Neural cell (in vitro differentiated cells): ENCODE measurements around the gene LY6G5C. TPM values are rescaled to one million over a fixed set of nuclear protein-coding genes. Genes with fewer than 3 reads are reported as not detected.

ENCODE experiments used
- H2AFZ ChIP-seq: fragments of 200-600, 300-800 bp; sonication (generic), shearing (Covaris generic); 2 replicates; pipeline ENCODE4 v1.6.0; 2014; ENCODE audit warnings: low read depth, mild to moderate bottlenecking, antibody characterized with exemption, low read length, moderate library complexity
- H3F3A ChIP-seq: fragments of 200-600 bp; shearing (Covaris generic); 2 replicates; pipeline ENCODE4 v1.6.1; 2016; ENCODE audit warnings: mild to moderate bottlenecking, moderate library complexity, mixed read lengths, antibody characterized with exemption, low read length; ENCODE audit not compliant: insufficient read depth, poor library complexity, severe bottlenecking
- H3K27ac ChIP-seq: fragments of 200-600, 300-800 bp; sonication (generic), shearing (Covaris generic); 2 replicates; pipeline ENCODE4 v1.5.1; 2014; ENCODE audit warnings: mild to moderate bottlenecking, low read length, moderate library complexity
- H3K27me3 ChIP-seq: fragments of 300-800, 200-600 bp; sonication (generic), shearing (Covaris generic); 2 replicates; pipeline ENCODE4 v1.6.0; 2014; ENCODE audit warnings: mild to moderate bottlenecking, low read depth, low read length, moderate library complexity; ENCODE audit not compliant: insufficient read depth
- H3K36me3 ChIP-seq: fragments of 300-800, 200-600 bp; sonication (generic), shearing (Covaris generic); 2 replicates; pipeline ENCODE4 v1.5.1; 2014; ENCODE audit warnings: mild to moderate bottlenecking, antibody characterized with exemption, low read length, moderate library complexity; ENCODE audit not compliant: insufficient read depth
- H3K4me2 ChIP-seq: fragments of 300-800, 200-600 bp; sonication (generic), shearing (Covaris generic); 2 replicates; pipeline ENCODE4 v1.6.0; 2014; ENCODE audit warnings: mild to moderate bottlenecking, low read length
- H3K4me3 ChIP-seq: fragments of 300-800, 200-600 bp; sonication (generic), shearing (Covaris generic); 2 replicates; pipeline ENCODE4 v1.5.1; 2014; ENCODE audit warnings: mild to moderate bottlenecking, low read length, moderate library complexity
- H3K79me2 ChIP-seq: fragments of 200-600 bp; shearing (Covaris generic); replicated peaks from 2 replicates; pipeline ENCODE4 v1.6.0; 2014; ENCODE audit warnings: mild to moderate bottlenecking, low read length, moderate library complexity; ENCODE audit not compliant: insufficient read depth
- H3K9ac ChIP-seq: fragments of 300-800, 200-600 bp; sonication (generic), shearing (Covaris generic); 2 replicates; pipeline ENCODE4 v1.6.1; 2016; ENCODE audit warnings: mild to moderate bottlenecking, low read length, mixed read lengths
- H3K9me2 ChIP-seq: fragments of 200-600 bp; shearing (Covaris generic); 2 replicates; pipeline ENCODE4 v1.6.1; 2016; ENCODE audit warnings: mild to moderate bottlenecking, low read length, mixed read lengths; ENCODE audit not compliant: insufficient read depth
- H3K9me3 ChIP-seq: fragments of 200-600, 300-800 bp; sonication (generic), shearing (Covaris generic); 2 replicates; pipeline ENCODE4 v1.6.1; 2016; ENCODE audit warnings: mild to moderate bottlenecking, mixed run types, low read length, moderate library complexity, mixed read lengths
- H4K20me1 ChIP-seq: fragments of 200-600 bp; shearing (Covaris generic); 2 replicates; pipeline ENCODE4 v1.6.1; 2016; ENCODE audit warnings: mild to moderate bottlenecking, mixed run types; ENCODE audit not compliant: insufficient read depth
- CTCF ChIP-seq: fragments of 450-650 bp; IDR thresholded peaks from 2 replicates; pipeline ENCODE4 v1.5.1; 2014; ENCODE audit warnings: antibody characterized with exemption, mild to moderate bottlenecking, moderate library complexity; ENCODE audit not compliant: poor library complexity, severe bottlenecking
- EP300 ChIP-seq: fragments of 450-650 bp; conservative IDR thresholded peaks from 2 replicates; pipeline ENCODE4 v1.6.1; 2014; ENCODE audit warnings: antibody characterized with exemption, mild to moderate bottlenecking, moderate library complexity; ENCODE audit not compliant: poor library complexity, severe bottlenecking
- EZH2 ChIP-seq: fragments of 200-600, 300-800 bp; shearing (Covaris generic), sonication (generic); IDR thresholded peaks from 2 replicates; pipeline ENCODE4 v1.6.1; 2014; ENCODE audit warnings: antibody characterized with exemption, low read length, borderline replicate concordance, mild to moderate bottlenecking; ENCODE audit not compliant: insufficient read depth, poor library complexity, severe bottlenecking
- MXI1 ChIP-seq: fragments of 450-650 bp; conservative IDR thresholded peaks from 2 replicates; pipeline ENCODE4 v1.6.1; 2014; ENCODE audit warnings: antibody characterized with exemption, mild to moderate bottlenecking; ENCODE audit not compliant: poor library complexity, severe bottlenecking
- POLR2AphosphoS5 ChIP-seq: IDR thresholded peaks from 2 replicates; pipeline ENCODE4 v1.6.1; 2012
- RAD21 ChIP-seq: fragments of 450-650 bp; conservative IDR thresholded peaks from 2 replicates; pipeline ENCODE4 v1.6.1; 2014; ENCODE audit warnings: antibody characterized with exemption, mild to moderate bottlenecking, moderate library complexity
- REST ChIP-seq: IDR thresholded peaks from 2 replicates; pipeline ENCODE4 v1.6.1; 2012; ENCODE audit warnings: borderline replicate concordance
- SMC3 ChIP-seq: fragments of 450-650 bp; conservative IDR thresholded peaks from 2 replicates; pipeline ENCODE4 v1.6.1; 2014; ENCODE audit warnings: antibody characterized with exemption, mild to moderate bottlenecking, moderate library complexity; ENCODE audit not compliant: poor library complexity
- TAF1 ChIP-seq: IDR thresholded peaks from 2 replicates; pipeline ENCODE4 v1.6.1; 2012; ENCODE audit warnings: low read depth
- polyA plus RNA-seq: library from polyadenylated mRNA; depleted of rRNA; stranded (reverse); fragments of >200 nt; gene quantifications from 2 replicates; pipeline ENCODE4 v1.2.3, GENCODE V29; 2014

Gene LY6G5C
- polyA plus RNA-seq, 1 donor from 2014 or later, result 13.4 TPM

- H2AFZ ChIP-seq, result no peak overlapping the region
- H3K4me3 ChIP-seq, result no peak overlapping the region
- H3K9ac ChIP-seq, result no peak overlapping the region
- no peaks in the 10 kb centered on the region for H3K79me2 ChIP-seq
- H3K27me3 ChIP-seq, result no peaks in the 10 kb centered on the region
- H4K20me1 ChIP-seq, result no peaks in the 10 kb centered on the region
- no peak overlapping the region for H3K27ac ChIP-seq
- no peaks in the 10 kb centered on the region for H3K9me3 ChIP-seq
- TF ChIP-seq SMC3 (no peak), REST (no peak), TAF1 (no peak), CTCF (no peak), POLR2AphosphoS5 (no peak), MXI1 (no peak), EP300 (no peak), EZH2 (no peak), RAD21 (no peak)
- H3F3A ChIP-seq, result no peaks in the 10 kb centered on the region
- H3K4me2 ChIP-seq, result no peak overlapping the region
- no peaks in the 10 kb centered on the region for H3K9me2 ChIP-seq
- H3K36me3 ChIP-seq, result no peaks in the 10 kb centered on the region
Observed at GRCh38 chr6:31677955-31678354, 2.9 kb downstream of the LY6G5C start.

GRCh38 chr6:31676904-31677303 is 4.0 kb downstream of the LY6G5C start:
- Histone ChIP-seq H3K9me3 (no peaks in the 10 kb centered on the region), H3K4me2 (no peak overlapping the region), H3K27ac (no peak overlapping the region), H3K9ac (no peak overlapping the region), H3K9me2 (no peaks in the 10 kb centered on the region), H4K20me1 (no peaks in the 10 kb centered on the region), H3K4me3 (no peak overlapping the region), H3K27me3 (no peaks in the 10 kb centered on the region), H3K36me3 (no peaks in the 10 kb centered on the region), H2AFZ (no peak overlapping the region), H3K79me2 (no peaks in the 10 kb centered on the region), H3F3A (no peaks in the 10 kb centered on the region)
- TF ChIP-seq REST (no peak), CTCF (no peak), MXI1 (no peak), EZH2 (no peak), EP300 (no peak), TAF1 (no peak), SMC3 (no peak), POLR2AphosphoS5 (no peak), RAD21 (no peak)
